ENCODE results near the gene SLF2.

GRCh38 chr10:100982916-100983830, 70.4 kb downstream of the SLF2 start:
- TF ChIP-seq POLR2AphosphoS5 (IDR thresholded peaks at IDR 0.05) (no peak), POLR2A (IDR thresholded peaks at IDR 0.05) (no peak), CTCF (IDR thresholded peaks at IDR 0.05) (no peak), EP300 (IDR thresholded peaks at IDR 0.05) (no peak)

Data from stomach (tissue), 4 donors.